GOT3 (cell line): ENCODE measurements around the gene SEMA4D.

Experiments
- DNase-seq: peaks from one replicate; lab custom pipeline; 2025; ENCODE audit warnings: mixed read lengths; lab: John Stamatoyannopoulos, UW

Gene SEMA4D

DNA sequence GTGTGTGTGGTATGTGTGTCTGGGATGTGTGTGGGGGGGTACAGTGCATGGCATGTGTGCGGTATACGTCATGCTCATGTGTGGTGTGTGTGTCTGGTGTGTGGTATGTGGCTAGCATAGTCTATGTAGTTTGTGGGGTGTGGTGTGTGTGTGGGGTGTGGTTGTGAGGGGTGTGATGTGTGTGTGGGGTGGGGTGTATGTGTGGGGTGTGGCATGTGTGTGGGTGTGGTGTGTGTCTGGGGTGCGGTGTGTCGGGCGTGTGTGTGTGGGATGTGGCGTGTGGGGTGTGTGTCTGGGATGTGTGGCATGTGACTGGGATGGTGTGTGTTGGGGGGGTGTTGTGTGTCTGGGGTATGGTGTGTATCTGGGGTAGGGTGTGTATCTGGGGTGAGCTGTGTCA is 127.3 kb downstream of the SEMA4D start:
- DNase-seq: no peak

DNA sequence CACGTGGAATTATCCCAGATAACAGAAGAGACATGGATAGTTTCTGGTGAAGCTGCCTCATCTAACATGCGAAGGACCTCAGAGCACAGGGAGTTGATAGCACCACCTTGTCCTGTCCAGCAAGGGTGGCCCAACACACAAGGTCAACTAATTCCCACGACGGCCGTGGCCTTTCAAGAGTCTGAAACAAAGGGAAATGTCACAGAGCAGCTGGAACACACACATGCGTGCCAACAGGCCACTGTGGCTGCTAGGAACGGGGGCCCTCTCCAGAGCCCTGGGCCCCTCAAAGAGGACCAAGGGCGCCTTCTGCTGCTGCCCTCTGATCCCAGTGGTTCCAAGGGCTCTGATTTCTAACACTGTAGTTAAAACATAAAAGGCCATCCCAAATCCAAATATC is 128.9 kb downstream of the SEMA4D start:
- no peak for DNase-seq

DNA sequence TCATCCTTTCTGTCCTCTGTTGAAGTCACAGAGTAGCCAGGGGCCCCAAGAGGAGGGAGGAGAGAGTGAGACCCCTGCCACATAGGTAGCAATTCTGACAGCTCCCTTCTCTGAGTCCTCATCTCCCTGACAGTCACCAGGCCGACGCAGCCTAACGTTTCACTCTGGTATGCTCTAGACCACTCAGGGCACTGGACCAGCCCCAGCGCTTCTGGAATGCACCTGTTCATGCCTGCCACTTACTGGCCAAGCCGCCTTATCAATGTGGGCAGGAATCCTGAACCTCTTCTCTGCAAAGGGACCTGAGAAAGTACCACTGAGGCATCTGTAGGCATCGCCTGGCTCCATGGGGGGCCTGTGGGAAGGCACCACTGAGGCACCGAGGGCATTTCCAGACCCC is 129.4 kb downstream of the SEMA4D start:
- no peak for DNase-seq

DNA sequence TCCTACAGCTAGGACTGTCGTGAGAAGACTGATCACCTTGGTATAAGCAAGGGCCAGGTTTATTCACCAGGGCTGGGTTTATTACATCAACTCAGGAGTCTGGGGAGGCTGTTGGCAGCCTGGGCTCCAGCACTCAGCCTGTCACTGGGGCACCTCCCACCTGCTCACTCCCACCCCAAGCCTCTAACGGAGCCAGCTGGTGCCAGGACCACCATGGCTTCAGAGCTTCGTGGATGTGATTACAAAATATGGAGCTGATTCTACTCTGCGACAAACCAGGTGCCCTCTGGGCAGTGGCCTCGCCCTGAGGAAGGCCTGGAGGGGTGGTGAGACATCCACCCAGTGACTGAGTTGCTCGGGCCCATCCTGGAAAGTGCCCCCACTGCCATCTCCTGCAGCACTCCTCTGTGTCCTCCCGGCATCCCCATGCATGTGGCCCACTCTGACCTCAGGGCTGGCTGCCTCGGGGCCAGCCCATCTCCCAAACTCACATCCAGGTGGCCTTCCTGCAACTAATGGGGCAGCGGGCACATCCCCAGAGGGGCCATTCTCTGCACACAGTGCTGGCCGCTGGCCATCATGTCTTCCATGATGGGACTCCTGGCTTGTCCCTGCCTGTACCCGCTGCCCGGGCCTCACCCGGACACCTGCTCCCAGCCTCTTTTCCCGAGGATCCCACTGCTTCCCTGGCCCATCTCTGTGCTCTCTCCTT is 130.0 kb downstream of the SEMA4D start:
- DNase-seq: no peak

DNA sequence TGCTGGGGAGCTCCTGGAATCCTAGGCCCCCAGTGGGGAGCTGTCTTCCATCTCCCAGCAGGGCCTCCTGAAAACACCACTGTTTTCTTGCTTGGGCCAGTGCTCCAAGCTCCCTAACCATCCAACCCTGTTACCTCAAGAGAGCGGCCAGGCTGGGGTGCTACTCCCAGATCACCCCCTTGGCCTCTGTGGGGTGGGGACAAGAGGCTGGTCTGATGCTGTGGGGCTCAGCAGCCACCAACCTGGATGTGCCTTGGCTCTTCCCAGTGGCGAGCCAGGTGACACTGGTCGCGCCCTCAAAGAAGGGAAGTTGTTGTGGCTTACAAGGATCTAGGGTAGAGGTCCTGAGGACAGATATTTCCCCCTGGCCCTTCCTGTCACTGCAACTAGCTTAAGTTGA is 130.6 kb downstream of the SEMA4D start:
- DNase-seq: no peak

DNA sequence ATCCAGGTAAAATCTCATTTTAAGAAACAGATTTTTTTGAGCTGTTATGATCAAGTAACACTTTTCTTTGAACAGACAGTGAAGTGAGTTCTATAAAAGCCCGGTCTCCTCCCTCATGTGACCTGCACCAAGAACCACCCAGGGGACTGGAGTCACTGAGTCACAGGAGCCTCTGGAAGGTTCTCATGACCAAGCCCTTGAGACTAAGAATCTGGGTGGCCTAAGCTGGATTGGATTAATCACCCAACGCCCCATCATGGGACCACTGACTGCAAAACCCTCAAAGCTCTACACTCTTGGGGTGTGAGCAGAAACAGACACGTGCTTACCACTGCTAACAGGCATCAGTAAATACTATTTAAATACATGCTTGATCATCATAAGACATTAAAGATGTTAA is 131.2 kb downstream of the SEMA4D start:
- no peak for DNase-seq

DNA sequence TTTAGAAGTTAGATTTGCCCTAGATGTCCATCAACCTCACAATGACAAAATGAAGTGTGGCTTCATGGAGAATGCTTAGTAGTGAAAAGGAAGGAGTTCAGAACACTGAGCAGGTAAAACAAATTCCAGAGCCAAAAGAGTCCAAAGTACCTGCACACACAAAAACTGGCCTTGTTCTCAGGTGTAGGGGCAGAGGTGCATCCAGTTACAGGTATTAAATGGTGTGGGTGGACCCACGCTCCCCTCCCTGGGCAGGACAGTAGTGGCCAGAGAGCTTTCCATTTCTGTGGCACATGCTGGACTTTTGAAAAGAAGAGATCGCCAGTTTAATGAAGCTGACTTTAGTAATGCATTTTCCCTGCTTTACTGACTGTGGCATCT is 132.4 kb downstream of the SEMA4D start:
- no peak for DNase-seq

DNA sequence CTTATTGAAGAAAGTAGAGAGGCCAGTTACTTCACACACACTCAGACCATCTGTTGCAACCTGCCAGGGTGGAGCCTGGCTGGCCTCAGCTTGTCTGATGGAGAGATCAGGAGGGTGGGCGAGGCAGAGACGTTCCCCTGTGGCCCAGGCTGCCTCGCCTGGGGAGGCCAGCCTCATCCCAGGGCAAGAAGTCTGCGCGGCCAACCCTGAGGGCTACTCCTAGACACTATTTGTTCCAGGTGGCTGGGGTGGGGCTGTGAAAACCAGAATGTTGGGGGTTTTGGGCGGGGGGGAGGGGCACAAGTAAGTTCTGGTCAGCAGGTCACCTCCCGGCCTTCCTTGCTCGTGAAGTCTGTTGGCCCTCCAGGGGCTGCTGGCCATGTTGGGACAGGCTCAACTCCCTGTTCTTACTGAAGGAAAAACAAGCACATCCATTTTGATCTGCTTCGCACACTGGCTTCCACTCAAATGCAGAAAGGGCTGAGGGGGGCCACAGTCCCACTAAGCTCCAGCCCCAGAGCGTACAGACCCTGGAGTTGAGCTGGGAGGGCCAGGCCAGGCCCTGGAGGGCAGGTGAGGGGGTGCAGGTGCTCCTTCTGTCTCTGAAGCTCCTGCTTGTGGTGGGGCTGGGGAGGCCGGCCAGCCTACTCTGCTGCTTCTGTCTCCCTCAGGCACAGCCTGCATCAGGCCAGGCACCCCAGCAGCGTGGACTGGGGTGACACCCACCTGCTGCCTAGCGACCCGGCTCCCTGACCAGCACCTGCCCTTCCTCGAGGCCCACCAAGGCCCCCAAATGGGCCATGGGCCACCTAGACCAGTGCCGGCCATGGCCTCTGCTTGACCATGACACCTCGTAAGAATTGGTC is 133.0 kb downstream of the SEMA4D start:
- DNase-seq: no peak

DNA sequence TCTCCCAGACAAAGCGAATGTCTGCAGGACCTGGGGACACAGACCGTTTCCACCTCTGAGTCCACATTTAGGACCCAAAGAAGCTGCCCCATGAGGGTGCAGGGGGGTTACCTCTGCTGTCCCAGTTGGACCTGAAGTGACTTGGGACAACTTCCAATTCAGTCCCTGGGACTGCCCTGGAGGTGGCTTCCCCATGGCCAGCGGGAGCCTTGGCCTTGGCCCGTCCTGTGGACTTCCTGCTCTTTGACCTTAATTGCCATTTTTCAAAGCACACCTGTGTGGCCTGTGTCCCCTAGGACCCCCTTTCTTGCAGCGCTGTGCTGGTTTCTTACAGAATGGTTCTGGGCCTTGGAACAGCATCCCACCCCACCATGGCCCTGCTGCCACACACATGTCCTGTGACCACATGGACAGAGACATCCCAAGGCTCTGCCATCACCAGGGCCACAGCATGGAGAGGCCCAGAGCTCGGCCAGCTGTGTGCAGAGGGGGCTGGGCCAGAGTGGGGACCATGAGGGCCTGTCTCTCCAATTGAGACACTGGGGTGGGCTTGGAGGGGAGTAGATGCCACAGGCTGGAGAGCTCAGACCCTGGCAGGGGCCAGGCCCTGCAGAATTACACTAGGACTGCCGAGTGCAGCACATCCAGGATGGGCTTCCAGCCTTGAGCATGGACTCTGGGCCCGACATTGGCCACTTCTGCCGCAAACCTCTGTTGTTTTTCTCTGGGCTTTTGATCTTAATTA is 133.8 kb downstream of the SEMA4D start:
- DNase-seq: no peak

DNA sequence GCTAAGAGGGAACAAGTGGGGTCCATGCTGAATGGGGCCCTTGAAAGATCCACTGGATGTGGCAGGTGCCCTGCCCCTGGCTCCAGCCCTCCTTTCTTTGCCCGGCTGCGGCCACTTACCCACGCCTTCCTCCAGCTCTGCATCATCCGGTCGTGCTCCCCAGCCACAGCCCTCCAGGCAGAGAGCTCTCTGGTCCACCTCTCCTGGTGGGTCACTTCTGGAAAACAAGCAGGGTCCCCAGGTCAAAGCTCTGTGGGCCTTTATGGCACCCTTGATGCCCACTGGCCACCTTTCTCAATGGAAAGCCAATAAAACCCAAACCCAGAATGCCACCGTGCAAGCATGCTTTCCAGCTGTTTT is 134.6 kb downstream of the SEMA4D start:
- DNase-seq: no peak

DNA sequence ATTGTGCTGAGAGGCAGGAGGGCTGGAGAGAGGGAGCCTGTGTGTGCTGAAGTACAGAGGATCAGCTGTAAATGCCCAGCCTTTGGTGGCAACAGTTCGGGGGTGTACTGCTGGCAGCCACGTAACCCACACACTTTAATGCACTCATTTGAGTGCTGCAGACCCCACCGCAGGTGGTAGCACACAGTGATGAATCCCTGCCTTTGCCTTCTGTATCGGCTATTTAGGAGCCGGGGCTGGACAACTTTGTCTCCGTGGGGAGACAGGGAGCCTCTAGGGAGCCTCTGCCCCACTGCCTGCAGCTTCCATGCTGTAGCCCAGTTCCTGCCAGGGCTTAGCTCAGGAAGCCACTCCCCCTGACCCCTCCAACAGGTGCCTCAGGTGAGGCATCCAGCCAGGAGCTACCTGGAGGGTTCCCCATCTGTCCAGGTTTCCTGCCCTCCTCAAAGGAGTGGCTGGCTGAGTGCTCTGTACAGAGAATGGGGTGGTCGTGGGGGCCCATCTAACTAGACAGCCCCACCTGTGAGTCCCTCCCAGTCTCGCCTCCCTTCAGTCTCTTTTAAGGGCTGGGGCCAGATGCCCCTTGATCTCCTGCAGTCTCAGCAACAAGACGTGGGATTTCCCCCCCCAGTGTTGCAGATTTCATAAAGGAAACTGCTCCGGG is 135.1 kb downstream of the SEMA4D start:
- no peak for DNase-seq

DNA sequence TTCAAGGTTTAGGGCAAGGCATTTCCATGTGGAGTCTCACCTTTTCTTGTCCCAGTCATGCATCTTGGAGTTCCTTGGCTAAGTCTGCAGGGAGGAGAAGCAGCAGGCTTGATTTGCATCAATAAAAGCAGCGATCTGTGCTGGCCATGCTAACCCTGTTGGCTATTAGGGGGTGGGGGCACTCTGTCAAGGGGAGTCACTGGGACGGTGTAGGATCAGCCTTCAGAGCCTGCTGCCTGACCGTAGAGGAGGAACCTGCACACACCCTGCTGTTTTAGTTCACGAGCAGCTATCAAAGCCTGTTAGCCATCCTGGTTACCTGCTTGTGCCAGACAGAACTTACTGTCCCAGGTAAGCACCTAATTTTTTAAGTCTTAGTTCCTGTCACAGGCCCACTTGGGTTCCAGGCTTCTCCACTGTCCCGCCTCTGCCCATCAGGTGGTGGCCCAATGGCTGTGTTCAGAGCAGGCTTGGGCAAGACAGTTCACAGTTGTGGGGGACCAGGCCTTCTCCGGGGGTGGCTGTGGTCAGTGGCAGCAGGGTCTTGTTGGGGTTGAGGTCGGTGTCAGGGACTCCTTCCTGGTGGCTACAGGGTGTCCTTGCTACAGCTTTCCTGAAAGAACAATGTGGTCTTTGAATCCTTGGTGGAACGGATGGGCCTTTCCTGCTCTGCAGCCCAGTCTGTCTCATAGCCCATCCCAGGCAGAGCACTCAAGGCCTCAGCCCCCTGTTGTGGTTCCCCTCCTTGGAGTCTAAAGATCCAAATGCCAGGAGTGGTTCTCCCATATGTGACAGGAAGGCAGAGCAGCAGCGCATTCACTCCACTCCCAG is 135.9 kb downstream of the SEMA4D start:
- no peak for DNase-seq

DNA sequence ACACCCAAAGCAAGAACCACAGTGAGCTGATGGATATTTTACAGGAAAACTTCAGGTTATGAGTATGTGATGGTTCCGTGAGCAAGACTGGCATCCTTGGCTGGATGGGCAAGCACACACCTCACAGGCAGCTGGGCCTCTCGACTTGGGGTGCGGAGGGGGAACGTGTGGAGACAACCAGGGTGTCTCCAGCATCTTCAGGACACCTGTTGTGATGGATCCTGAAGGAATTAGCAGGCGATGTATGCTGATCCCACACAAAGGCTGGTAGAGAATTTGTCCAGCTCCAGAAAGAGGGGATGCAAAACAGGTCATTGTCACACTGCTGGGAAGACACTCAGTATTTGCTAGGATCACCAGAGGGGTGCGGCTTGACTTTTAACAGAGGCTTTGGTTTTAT is 136.9 kb downstream of the SEMA4D start:
- DNase-seq: no peak

DNA sequence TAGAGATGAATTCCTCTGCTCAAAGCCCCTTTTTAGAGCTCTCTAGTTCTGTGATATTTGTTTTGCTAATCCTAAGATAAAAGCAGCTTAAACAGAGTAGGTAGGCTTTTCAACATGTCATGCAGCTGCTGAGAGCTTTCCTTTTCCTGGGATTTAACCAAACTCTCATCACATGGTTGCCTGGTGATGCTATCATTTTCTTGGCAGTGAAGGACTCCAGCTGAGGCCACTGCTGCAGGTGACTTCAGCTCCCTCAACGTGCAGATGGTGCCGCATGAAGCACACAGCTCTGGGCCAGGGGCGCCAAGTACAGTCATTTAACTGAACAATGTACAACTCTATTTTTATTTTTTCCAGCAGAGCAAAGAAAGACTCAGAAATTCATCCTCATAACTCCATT is 137.4 kb downstream of the SEMA4D start:
- no peak for DNase-seq

DNA sequence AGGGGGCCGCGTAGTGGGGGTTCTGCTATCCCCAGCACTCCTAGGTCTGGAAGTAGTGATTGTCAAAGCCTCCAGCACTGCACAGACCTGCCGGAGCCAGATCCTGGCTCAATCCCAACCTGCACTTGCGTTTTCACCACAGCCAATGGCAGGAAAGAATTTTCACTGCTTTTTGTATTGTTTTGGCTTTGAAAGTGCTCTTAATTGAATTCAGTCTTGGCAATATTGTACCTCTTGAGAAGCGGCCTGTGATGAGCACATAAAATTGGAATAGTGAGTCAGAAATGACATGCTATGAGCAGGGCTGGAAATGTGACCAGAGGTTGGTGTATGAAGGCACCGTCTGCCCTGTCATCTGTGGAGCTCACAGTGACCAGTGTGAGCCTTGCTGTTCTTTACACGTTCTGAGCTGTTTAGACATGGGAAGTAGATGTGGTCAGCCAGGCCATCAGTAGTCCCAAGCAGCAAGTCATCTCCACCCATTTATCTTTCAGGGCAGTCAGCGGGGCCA is 138.1 kb downstream of the SEMA4D start:
- DNase-seq: no peak

DNA sequence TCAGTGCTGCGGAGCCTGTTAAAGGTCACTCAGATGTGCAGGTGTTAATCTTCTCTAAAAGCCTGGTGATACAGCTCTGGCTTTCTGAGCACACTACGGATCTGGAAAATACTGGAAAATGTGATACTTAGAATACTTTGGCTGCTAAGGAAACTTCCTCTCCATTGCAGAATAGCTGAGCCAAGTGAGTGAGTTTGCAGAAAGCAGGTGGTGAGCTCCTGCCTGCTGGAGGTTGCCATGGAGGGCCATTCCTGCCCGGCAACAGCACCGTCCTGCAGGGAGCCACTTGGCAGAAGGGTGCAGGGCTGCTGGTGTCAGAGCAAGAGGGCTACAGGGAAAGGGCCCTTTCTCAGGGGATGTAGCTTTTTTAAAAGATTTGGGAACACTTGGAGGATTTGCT is 138.9 kb downstream of the SEMA4D start:
- no peak for DNase-seq

DNA sequence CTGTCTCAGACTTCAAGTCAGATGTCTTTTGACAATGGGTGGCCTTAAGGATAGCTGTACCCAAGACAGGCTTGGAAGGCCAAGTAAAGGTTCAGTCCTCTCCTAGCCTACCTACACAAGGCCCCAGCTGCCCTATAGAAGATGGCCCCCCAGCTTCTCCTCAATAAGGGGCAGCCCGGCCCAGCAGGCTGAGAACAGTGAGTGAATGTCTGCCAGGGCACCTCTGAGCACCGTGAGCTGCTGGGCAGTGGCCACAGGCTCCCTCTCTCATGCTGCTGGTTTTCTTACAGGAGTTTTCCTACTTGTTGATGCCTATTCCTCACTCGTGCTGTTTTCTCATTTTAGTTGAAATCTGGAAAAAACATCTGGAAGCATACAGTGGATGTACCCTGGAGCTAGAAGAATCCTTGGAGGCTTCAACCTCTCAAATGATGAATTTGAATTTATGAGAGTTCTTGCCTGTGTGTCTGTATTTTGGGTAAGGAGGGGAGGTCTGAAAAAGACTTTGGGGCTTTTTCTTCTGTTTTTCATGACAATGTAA is 139.5 kb downstream of the SEMA4D start:
- DNase-seq: no peak

DNA sequence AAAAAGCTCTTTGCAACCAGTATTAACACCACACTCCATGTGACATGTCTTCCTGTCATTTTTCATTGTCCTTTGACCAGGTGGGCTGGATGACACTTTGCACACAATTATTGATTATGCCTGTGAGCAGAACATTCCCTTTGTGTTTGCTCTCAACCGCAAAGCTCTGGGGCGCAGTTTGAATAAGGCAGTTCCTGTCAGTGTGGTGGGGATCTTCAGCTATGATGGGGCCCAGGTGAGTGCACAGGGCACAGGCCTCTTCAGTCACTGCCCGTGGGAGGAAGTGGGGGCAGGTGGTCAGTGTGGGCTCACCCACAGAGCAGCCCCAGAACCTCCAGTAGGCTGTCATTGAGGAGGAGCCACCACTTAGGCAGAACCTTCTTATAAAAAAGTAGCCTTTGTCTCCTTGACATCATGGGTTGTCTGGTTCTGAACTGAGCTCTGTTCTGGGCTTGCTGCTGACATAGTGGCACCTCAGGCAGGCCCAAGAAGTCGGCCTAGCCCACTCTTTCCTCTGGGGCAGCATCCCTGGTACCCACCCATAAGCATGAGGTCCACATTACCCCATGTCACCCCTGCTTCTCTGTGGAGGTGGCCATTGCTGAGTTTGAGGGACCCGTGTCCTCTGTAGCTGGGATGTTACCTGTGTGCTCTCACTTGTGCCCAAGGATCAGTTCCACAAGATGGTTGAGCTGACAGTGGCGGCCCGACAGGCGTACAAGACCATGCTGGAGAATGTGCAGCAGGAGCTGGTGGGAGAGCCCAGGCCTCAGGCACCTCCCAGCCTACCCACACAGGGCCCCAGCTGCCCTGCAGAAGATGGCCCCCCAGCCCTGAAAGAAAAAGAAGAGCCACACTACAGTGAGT is 140.3 kb downstream of the SEMA4D start:
- DNase-seq: no peak

DNA sequence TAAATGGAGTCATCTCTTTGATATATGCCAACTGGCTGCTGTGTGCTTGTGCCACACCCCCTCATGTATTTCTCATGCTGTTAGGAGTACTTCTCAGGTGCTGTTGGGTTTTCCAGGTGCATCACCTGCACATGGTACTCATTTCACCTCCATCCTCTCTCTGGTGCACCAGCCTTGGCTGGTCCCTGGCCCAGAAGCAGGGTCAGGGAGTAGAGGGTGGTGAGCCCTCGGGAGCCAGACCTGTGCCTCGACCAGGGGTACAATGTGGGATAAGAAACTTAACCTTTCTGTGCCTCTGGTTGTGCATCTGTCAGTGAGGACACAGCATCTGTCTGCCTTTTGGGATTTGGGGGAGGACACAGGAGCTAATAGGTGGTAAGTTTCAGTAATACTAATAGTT is 141.1 kb downstream of the SEMA4D start:
- no peak for DNase-seq

DNA sequence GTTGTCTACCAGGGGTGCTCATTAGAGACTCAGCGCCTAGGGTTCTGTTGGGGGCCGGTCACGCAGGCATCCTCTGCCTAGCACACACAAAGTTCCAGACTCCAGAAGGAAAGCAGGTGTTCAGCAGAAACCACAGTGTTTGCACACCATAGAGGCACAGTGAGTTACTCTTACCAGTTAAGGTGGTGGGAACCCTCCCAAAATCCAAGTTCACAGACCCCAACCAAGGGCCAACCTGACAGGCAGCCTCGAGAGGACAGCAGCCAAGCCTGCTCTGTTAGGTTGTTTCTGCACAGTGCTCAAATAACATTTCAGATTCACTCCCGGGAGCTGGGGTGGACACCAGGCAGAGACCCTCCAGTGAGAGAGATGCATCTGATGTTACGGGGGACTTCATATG is 143.4 kb downstream of the SEMA4D start:
- DNase-seq: no peak
